Mesenchymal stem cell (in vitro differentiated cells and primary cell): ENCODE data around the gene MAP2K5.
"Not testable (repeated sequence)": the region's sequence is repeated elsewhere in the genome, so short reads cannot be mapped to it uniquely, and the experiment has no call there.

ENCODE experiments used
- DNase-seq: peaks from one replicate; pipeline ENCODE4 v3.0.0-alpha.2; 2013
- H2AFZ ChIP-seq: one replicate; pipeline ENCODE4 v1.6.1; 2013; ENCODE audit warnings: low read depth, mild to moderate bottlenecking, control low read depth, inconsistent platforms, low read length, moderate library complexity
- H2AK5ac ChIP-seq: 2 replicates; pipeline ENCODE4 v1.6.1; 2013; ENCODE audit warnings: low read length, moderate library complexity, mild to moderate bottlenecking, inconsistent platforms; ENCODE audit not compliant: severe bottlenecking
- H2BK120ac ChIP-seq: one replicate; pipeline ENCODE4 v1.6.1; 2013; ENCODE audit warnings: low read depth, mild to moderate bottlenecking, inconsistent platforms, low read length, moderate library complexity
- H2BK12ac ChIP-seq, 2 experiments: one replicate each; pipeline ENCODE4 v1.6.1; 2013; ENCODE audit warnings: inconsistent platforms in 2 of 2, low read length in 2 of 2, mild to moderate bottlenecking in 2 of 2, moderate library complexity in 2 of 2, control low read depth in 1 of 2
- H2BK15ac ChIP-seq: one replicate; pipeline ENCODE4 v1.6.1; 2013; ENCODE audit warnings: mild to moderate bottlenecking, low read depth, inconsistent platforms; ENCODE audit not compliant: poor library complexity, severe bottlenecking
- H2BK5ac ChIP-seq: 2 replicates; pipeline ENCODE4 v1.6.1; 2013; ENCODE audit warnings: low read depth, mild to moderate bottlenecking, low read length, control low read depth, inconsistent platforms; ENCODE audit not compliant: poor library complexity, severe bottlenecking
- H3K14ac ChIP-seq, 2 experiments: one replicate each; pipeline ENCODE4 v1.6.1; 2013; ENCODE audit warnings: inconsistent platforms in 2 of 2, low read length in 2 of 2, control low read depth in 1 of 2, mild to moderate bottlenecking in 1 of 2, moderate library complexity in 1 of 2
- H3K18ac ChIP-seq, 2 experiments: one replicate each; pipeline ENCODE4 v1.6.1; 2013; ENCODE audit warnings: inconsistent platforms in 2 of 2, low read length in 2 of 2, control low read depth in 1 of 2, low read depth in 1 of 2, mild to moderate bottlenecking in 1 of 2
- H3K23ac ChIP-seq, 2 experiments: one replicate each; pipeline ENCODE4 v1.6.1; 2013; ENCODE audit warnings: inconsistent platforms in 2 of 2, low read length in 2 of 2, mild to moderate bottlenecking in 2 of 2, moderate library complexity in 2 of 2, control low read depth in 1 of 2
- H3K27ac ChIP-seq: 2 replicates; pipeline ENCODE4 v1.5.1; 2013; ENCODE audit warnings: mild to moderate bottlenecking, moderate library complexity, low read length, control low read depth, inconsistent platforms; ENCODE audit not compliant: poor library complexity, severe bottlenecking
- H3K27me3 ChIP-seq, 2 experiments: 2 replicates each; pipeline versions ENCODE4 v1.6.1 to v1.7.0; 2013; ENCODE audit warnings: low read length in 2 of 2, mild to moderate bottlenecking in 2 of 2, moderate library complexity in 2 of 2, control low read depth in 1 of 2, inconsistent platforms in 1 of 2; ENCODE audit not compliant: control insufficient read depth in 1 of 2, insufficient read depth in 1 of 2
- H3K36me3 ChIP-seq, 2 experiments: 2 replicates each; pipeline versions ENCODE4 v1.6.1 to v1.7.0; 2013; ENCODE audit warnings: low read length in 2 of 2, control low read depth in 1 of 2, inconsistent platforms in 1 of 2, low read depth in 1 of 2, mild to moderate bottlenecking in 1 of 2; ENCODE audit not compliant: insufficient read depth in 2 of 2, control insufficient read depth in 1 of 2
- H3K4ac ChIP-seq, 2 experiments: one replicate each; pipeline ENCODE4 v1.6.1; 2013; ENCODE audit warnings: inconsistent platforms in 2 of 2, low read length in 2 of 2, mild to moderate bottlenecking in 2 of 2, moderate library complexity in 2 of 2, control low read depth in 1 of 2, low read depth in 1 of 2
- H3K4me1 ChIP-seq: 2 replicates; pipeline ENCODE4 v1.6.1; 2013; ENCODE audit warnings: low read depth, low read length, control low read depth; ENCODE audit not compliant: control insufficient read depth, insufficient read depth
- H3K4me2 ChIP-seq: 2 replicates; pipeline ENCODE4 v1.6.1; 2013; ENCODE audit warnings: low read length, mild to moderate bottlenecking, inconsistent platforms; ENCODE audit not compliant: poor library complexity, severe bottlenecking
- H3K4me3 ChIP-seq, 2 experiments: 2 replicates each; pipeline versions ENCODE4 v1.5.1 to v1.7.0; 2013; ENCODE audit warnings: low read length in 2 of 2, mild to moderate bottlenecking in 2 of 2, control low read depth in 1 of 2, low read depth in 1 of 2; ENCODE audit not compliant: insufficient read depth in 1 of 2
- H3K79me1 ChIP-seq: replicated peaks from 2 replicates; pipeline ENCODE4 v1.6.1; 2013; ENCODE audit warnings: mild to moderate bottlenecking, control low read depth, low read length, inconsistent platforms; ENCODE audit not compliant: poor library complexity, severe bottlenecking
- H3K9ac ChIP-seq: 2 replicates; pipeline ENCODE4 v1.7.0; 2013; ENCODE audit warnings: mild to moderate bottlenecking, low read length, moderate library complexity
- H3K9me3 ChIP-seq: 2 replicates; pipeline ENCODE4 v1.7.0; 2013; ENCODE audit warnings: mild to moderate bottlenecking, low read length; ENCODE audit not compliant: control insufficient read depth
- H4K8ac ChIP-seq: one replicate; pipeline ENCODE4 v1.6.1; 2013; ENCODE audit warnings: inconsistent platforms, mild to moderate bottlenecking, low read length, moderate library complexity
- H4K91ac ChIP-seq: one replicate; pipeline ENCODE4 v1.6.1; 2013; ENCODE audit warnings: mild to moderate bottlenecking, low read length, inconsistent platforms
- WGBS: methylation state at CpG from one replicate; pipeline ENCODE4 v1.1.7; 2013; ENCODE audit warnings: mixed read lengths; 5-methylcytosine and 5-hydroxymethylcytosine counted together

The MAP2K5 gene

DNA sequence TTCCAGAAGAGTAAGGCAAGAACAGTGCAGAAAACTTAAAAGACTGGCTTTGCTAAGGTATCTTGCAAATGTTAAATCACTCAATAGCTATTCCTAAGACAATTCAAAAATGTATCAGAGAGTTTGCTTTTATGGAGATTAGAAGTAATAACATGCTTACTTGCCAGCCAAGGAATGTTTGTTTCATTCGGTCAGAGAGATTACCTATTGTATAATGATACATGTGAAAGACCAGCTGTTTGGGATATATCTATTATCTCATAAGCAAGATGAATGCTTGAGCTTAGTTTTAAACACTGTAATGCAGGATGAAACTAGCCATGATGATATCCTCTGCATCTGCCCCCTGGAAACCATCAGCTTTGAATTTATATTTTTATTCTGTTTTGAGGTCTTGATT, 70.7 kb downstream of the MAP2K5 start:
- no peaks in the 10 kb centered on the region for H3K27me3 ChIP-seq

DNA sequence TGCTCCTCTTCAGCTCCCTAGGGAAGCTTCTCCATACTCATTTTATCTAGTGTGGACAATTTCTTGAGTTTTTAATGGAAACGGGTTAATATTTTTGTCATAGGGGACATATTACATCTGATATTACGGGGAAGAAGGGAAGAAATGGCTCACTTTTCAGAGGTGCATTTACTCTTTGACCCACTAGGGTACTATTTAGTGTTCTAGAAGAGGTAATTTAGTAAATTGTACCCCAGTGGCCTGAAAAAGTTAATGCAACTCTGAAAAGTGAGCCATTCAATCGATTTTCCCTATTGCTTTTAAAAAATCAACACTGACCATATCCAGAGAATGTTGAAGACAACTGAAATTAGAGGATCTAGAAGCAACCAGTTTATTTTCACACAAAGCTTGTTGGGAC, 71.2 kb downstream of the MAP2K5 start:
- no peak overlapping the region for H2AFZ ChIP-seq

More for the DNA sequence above, 70.7 kb downstream of the MAP2K5 start:
- no peak overlapping the region for H4K8ac ChIP-seq
- no peak overlapping the region for H2BK12ac ChIP-seq
- H2BK15ac ChIP-seq = no peak overlapping the region
- 100% methylated on average over 1 of the region's 1 CpG for WGBS
- H3K14ac ChIP-seq = no peak overlapping the region
- no peak overlapping the region for H3K9ac ChIP-seq
- no peaks in the 10 kb centered on the region for H3K9me3 ChIP-seq
- no peak overlapping the region for H3K23ac ChIP-seq
- no peak overlapping the region for H3K4ac ChIP-seq
- H3K4me1 ChIP-seq = no peaks in the 10 kb centered on the region
- no peak overlapping the region for H2BK5ac ChIP-seq
- H3K18ac ChIP-seq = no peak overlapping the region
- no peak overlapping the region for H2BK120ac ChIP-seq
- H3K4me3 ChIP-seq = no peak overlapping the region
- H2AFZ ChIP-seq = no peak overlapping the region
- H3K79me1 ChIP-seq = no peaks in the 10 kb centered on the region
- peaks cover 0 to 17% of the 10 kb centered on the region in 2 experiments for H3K36me3 ChIP-seq
- H4K91ac ChIP-seq = no peak overlapping the region
- DNase-seq = no peak
- no peak overlapping the region for H3K27ac ChIP-seq
- no peak overlapping the region for H3K4me2 ChIP-seq
- no peak overlapping the region for H2AK5ac ChIP-seq

DNA sequence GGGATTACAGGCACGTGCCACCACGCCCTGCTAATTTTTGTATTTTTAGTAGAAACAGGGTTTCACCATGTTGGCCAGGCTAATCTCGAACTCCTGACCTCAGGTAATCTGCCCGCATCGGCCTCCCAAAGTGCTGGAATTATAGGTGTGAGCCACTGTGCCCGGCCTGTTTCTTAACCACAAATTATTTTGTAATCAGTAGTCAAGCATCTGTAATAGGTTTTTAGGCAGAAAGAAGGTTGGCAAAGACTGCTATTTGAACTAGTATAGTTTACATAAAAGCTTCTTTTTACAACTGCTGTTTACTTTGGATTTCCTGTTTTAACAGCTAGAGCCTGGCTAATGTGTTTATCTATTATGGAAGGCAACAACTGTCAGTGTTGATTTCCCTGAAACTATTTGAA, 72.6 kb downstream of the MAP2K5 start:
- 31% methylated on average over 6 of the region's 6 CpGs for WGBS

More for the DNA sequence above, 71.2 kb downstream of the MAP2K5 start:
- Histone ChIP-seq H3K27me3 (no peaks in the 10 kb centered on the region), H3K18ac (no peak overlapping the region), H3K9me3 (no peaks in the 10 kb centered on the region), H3K27ac (no peak overlapping the region), H3K14ac (no peak overlapping the region), H2BK12ac (no peak overlapping the region), H2BK5ac (no peak overlapping the region), H3K4me2 (no peak overlapping the region), H3K23ac (no peak overlapping the region), H4K8ac (no peak overlapping the region), H3K4ac (no peak overlapping the region), H2BK120ac (no peak overlapping the region), H2BK15ac (no peak overlapping the region), H2AK5ac (no peak overlapping the region), H3K4me1 (no peaks in the 10 kb centered on the region), H3K79me1 (no peaks in the 10 kb centered on the region), H3K36me3 (peaks cover 0 to 15% of the 10 kb centered on the region in 2 experiments), H4K91ac (no peak overlapping the region), H3K4me3 (no peak overlapping the region), H3K9ac (no peak overlapping the region)
- 96% methylated on average over 3 of the region's 3 CpGs for WGBS
- no peak for DNase-seq

DNA sequence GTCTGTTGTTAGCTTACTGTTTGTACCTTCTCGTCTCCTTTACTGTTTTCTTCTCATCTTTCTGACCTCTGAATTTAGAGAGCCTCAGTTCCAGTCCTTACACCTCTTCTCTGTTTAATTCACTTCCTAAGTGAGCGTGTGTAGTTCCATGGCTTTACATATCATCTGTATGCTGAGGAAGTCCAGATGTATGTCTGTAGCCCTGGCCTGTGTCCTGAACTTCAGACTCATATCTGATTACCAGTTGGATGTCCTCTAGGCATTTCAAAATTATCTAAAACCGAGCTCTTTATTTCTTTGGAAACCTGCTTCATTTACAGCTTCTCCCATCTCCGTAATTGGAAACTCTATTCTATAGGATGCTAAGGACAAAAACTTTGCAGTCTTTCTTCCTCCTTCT, 75.8 kb downstream of the MAP2K5 start:
- H3K36me3 ChIP-seq = peaks cover 3 to 16% of the 10 kb centered on the region in 2 experiments
- H4K8ac ChIP-seq = no peak overlapping the region
- H3K4me3 ChIP-seq = no peak overlapping the region

More for the DNA sequence above, 72.6 kb downstream of the MAP2K5 start:
- H3K4me3 ChIP-seq, H2AK5ac ChIP-seq, H3K9me3 ChIP-seq, H3K23ac ChIP-seq, H3K27me3 ChIP-seq, H2BK15ac ChIP-seq, H2BK5ac ChIP-seq, H3K9ac ChIP-seq, H3K27ac ChIP-seq, H3K18ac ChIP-seq, H2AFZ ChIP-seq, H3K14ac ChIP-seq, H2BK120ac ChIP-seq, H4K8ac ChIP-seq, H3K79me1 ChIP-seq, H3K4me1 ChIP-seq, H4K91ac ChIP-seq, H3K4me2 ChIP-seq, H2BK12ac ChIP-seq, H3K4ac ChIP-seq: not testable (repeated sequence)
- peak; percentile 45 for DNase-seq
- peaks cover 3 to 15% of the 10 kb centered on the region in 2 experiments for H3K36me3 ChIP-seq

More for the DNA sequence above, 75.8 kb downstream of the MAP2K5 start:
- no peaks in the 10 kb centered on the region for H3K9me3 ChIP-seq
- H3K23ac ChIP-seq = no peak overlapping the region
- no peak overlapping the region for H3K4ac ChIP-seq
- no peak overlapping the region for H2BK120ac ChIP-seq
- no peak overlapping the region for H2AFZ ChIP-seq
- no peaks in the 10 kb centered on the region for H3K27me3 ChIP-seq
- no peak overlapping the region for H3K14ac ChIP-seq
- WGBS = 66% methylated on average over 4 of the region's 4 CpGs
- no peaks in the 10 kb centered on the region for H3K4me1 ChIP-seq
- no peak overlapping the region for H2BK12ac ChIP-seq
- no peak overlapping the region for H3K9ac ChIP-seq
- H2BK15ac ChIP-seq = no peak overlapping the region
- no peak overlapping the region for H2BK5ac ChIP-seq
- no peak overlapping the region for H3K27ac ChIP-seq
- no peak overlapping the region for H4K91ac ChIP-seq
- H3K79me1 ChIP-seq = no peaks in the 10 kb centered on the region
- H2AK5ac ChIP-seq = no peak overlapping the region
- H3K18ac ChIP-seq = no peak overlapping the region
- no peak for DNase-seq
- no peak overlapping the region for H3K4me2 ChIP-seq
